HG03575 (cell line): ENCODE data around the gene CTXND1.

Experiments
- ATAC-seq: cut with Tn5 transposase; IDR thresholded peaks from one replicate; pipeline ENCODE4 v1.9.1; 2021; ENCODE audit not compliant: unreplicated experiment, insufficient number of reproducible peaks, low FRiP score; ENCODE audit errors: extremely low read depth

CTXND1 gene

DNA sequence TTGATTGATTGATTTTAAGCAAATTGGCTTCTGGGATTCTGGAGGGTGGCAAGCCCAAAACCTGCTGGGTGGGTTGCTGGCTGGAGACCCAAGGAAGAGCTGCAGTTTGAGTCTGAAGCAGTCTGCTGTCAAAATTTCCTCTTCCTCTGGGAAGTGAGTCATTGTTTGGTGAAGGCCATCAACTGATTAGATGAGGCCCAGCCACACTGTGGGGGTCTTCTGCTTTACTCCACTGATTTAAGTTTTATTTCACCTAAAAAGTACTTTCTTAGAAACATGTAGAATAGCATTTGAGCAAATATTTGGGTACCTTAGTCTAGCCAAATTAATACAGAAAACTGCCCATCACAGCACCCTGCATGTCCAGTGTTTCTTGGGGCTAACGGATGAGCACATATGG lies 65.4 kb downstream of the CTXND1 start:
- ATAC-seq: no peak

DNA sequence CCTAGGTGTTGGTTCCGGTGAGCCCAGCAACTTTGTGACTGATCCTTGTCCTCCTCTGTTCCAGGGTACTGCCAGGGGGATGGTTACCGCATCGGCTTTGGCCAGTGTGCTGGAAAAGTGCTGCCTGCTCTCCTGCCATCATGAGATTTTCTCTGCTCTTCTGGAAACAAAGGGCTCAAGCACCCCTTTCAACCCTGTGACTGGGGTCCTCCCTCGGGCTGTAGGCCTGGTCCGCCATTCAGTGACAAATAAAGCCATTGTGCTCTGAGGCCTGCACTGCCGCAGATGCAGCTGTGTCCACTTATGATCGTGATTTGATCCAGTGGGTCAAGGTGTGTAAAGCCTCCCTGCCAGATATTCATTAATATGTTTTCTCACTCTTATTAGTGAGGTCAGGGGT lies 65.9 kb downstream of the CTXND1 start:
- no peak for ATAC-seq

DNA sequence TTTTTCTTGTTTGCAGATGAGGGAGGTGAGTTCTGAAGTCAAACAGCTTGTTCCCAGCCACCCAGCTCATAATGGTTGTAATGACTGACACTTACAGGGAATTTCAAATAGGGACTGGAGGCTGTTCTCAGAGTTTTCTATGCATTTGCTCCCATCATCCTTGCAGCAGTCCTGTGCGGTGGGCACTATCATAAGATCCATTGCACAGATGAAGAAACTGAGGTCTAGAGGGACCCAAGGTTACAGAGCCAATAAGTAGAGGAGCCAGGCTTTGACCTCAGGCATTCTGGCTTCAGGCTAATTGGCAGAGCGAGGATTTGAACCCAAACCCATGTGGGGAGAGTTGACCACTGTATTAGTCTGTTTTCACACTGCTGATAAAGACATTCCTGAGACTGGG lies 66.9 kb downstream of the CTXND1 start:
- ATAC-seq: no peak

DNA sequence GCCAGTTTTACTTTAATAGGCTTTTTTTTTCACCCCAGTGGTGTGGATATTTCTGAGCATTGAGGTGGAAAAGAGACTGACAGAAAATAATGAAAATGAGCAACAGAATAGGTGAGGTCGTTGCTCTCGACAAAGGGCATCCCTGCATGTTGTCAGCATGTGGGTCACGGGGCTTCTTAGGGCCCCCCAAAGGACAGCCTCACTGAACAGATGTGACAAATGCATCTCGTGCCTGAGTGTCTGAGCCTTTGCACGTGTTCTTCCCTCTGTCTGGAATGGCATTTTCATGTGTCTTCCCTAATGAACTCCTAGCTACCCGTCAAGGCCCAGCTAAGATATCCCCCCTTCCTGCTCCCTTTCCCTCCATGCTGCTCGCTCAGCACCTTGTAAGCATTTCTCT lies 67.5 kb downstream of the CTXND1 start:
- ATAC-seq: no peak

DNA sequence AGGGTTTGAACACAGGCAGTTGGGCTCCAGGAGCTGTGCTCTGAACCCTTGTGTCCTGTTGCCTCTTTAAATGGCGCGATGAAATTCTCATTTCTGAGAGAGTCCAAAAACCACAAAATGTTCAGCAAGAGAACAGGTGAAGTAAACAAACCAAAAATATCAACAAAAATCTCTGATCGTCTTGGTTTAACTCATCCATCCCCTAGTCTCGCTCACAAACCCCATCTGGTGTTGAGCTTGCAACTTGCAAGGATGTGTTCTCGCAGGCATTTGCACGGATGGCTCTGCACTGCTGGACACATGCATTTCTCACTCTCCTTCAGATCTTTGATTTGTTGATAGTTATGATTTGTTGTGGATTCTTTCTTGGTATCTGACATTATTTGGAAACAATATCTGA lies 68.1 kb downstream of the CTXND1 start:
- ATAC-seq: no peak

DNA sequence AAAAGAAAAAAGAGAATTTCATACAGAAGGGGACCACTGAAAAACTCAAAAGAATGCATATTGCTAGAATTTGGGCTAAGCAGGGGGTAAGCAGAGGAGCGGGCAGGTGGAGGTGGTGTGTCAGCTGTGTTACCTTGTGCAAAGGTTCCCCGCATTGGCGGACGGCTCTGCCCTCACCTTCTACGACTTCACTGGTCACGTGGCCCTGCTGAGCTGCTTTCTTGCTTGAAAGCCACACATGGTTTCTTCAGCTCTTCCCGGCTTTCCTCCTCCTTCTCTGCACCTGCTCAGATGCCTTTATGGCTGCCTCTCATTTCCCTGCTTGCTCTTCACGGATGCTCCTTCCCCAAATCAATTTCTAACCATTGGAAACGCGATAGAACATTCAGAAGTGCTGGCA lies 68.7 kb downstream of the CTXND1 start:
- ATAC-seq: no peak

DNA sequence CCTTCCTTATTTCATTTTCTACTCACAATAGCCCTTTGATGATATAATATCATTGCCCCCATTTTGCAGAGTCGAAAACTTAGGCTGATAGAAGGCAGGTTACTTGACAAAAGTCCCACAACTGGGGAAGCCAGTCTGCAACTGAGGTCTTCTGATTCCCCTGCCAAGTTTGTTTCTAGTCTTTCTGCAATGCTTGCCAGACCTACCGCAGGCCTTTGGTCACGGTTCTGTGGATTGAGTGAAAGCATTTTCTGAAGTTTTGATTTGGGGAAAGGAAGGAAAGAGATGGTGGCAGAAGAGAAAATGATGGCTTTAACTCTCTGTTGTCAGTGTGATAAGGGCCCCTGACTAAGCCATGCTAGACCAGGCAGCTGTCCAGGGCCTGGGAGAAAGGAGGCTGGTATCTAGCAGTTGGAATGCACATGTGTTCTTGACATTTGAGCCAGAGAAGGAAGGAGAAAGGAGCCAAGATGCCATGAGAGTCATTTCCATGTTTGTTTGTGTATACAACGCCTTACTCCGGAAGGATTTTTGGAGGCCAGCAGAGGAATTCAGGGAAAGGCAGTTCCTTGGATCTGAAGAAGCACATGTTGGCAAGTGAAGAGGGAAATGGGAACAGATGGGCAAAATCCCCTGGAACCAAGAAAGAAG lies 69.3 kb downstream of the CTXND1 start:
- ATAC-seq: no peak

DNA sequence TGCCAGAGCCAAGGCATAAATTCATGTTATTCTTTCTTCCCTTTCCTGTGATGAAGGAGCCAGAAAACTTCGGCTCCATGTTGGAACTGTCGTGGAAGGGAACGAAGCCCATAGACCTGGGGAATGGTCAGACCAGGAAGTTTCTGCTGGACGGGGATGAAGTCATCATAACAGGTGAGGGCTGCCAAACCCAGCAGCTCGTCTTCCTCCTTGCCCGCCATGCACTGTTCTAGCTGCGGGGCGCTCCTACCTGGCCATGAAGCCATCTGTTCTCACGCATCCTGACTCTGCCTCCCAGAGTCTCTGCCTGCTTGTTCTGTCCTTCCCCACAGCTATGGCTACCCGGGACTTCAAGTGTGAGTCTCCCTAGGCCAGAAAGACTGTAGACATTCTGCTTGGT lies 71.0 kb downstream of the CTXND1 start:
- no peak for ATAC-seq

DNA sequence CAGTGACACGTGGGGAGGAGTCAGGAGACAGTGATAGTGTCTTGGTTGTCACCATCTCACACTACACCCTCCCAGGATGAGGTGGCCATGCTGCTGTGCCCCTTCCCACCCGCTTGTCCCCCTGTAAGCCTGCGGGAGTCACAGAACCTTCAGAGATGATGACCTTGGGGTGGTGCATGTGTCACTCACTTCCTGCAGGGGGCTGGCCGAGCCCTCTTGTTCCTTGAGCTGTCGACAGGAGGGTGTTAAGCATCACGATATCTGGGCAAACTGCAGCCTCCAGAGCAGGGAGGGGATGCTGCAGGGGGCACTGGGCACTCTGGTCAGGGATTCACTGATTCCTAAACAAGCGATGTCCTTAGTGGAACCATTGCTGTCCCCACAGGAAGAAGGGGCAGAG lies 71.5 kb downstream of the CTXND1 start:
- no peak for ATAC-seq

DNA sequence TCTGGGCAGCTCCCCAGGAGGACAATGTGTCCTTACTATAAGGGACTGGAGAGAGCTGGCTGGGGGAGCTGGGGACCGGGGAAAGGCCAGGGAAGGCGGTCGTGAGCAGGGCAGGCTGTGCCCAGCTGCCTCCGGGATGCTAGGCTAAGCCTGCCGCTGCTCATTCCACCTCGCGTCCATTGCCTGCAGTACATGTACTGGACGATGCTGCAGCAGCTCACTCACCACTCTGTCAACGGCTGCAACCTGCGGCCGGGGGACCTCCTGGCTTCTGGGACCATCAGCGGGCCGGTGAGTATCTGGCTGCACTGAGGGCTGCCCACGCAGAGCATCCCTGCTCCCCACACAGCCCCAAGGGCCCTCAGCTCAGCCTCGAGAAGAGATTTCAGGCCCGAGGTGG lies 72.1 kb downstream of the CTXND1 start:
- ATAC-seq: no peak

DNA sequence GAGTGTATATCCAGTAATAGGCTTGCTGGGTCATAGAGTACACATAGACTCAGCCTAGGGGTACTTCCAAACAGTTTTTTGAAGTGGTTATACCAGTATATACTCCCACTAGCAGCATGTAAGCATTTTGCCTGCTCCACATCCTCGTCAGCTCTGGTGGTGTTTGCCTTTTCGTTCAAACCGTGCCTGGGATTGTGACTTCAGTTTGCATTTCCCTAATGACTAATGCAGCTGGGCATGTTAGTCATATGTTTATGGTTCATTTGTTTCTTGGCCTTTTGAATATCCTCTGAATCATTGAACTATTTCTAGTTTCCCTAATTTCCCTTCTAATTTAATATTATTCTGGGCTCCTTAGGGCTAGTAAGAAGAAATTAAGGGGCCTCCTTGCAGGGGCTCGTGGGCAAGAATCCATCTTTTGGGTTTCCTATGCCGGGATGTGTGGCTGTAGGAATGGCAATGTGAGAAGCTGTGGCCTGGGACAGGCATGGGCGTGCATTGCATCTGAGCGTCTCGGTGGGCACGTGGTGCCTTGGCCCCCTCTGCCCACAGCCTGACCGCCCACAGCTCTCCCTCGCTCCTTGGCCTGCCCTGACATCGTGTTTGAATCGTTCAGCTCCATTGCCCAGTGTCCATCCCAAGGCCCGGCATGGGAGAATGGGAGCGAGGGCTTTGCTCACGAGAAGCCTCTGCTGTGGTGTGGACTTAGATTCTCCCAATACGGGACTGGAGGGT lies 72.8 kb downstream of the CTXND1 start:
- no peak for ATAC-seq

DNA sequence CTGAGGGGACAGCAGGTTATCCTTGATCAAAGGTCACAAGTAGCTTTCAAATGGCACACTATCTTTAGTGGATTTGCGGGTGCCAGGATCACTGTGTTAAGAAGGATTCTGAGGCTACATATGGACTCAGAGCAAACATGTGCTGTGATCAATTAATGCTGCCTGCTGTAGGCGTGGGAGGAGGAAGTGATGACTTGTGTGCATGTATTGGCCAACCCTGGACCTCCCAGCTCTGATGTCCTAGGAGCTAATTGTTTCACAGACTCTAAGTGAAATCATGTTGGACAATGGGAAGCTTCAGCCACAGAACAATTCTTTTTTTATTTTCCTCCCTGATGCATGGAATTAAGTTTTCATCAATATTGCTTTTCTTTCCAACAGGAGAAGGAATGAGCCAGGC lies 74.9 kb downstream of the CTXND1 start:
- ATAC-seq: no peak

DNA sequence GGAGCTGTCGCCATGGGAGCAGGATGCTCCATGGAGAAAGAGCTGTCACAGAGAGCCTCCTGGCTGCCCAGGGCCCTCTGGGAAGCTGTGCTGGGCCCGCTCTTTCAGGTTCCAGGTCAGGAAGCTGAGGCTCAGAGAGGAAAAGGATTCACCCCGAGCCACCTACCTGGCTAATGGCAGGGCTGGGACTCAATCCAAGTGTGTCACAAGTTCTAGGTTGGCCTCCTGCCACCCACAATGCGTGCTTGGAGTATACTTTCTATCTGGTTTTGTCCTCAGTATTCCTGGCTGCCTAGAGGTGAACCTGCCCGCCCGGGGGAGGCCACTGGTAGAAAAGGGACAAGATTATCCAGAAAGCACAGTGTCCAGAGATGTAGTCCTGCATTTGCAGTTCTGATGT lies 75.6 kb downstream of the CTXND1 start:
- ATAC-seq: no peak

DNA sequence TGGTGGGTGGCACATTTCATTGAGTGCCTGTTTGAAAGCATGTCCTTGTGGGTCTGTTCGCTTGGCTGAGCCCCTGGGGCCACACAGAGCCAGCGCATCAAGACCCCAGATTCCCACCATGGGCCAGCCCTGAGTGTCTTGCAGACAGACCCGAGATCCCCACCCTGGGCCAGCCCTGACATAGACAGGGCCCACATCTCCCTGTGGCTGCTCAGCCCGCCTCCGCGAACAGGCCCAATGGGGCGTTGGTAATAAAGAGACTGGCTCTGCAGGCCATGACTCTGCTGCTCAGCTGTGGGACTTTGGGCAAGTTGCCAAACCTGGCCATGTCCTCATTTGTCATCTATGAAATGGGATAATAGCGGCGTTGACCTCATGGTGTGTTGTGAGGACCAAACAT lies 76.6 kb downstream of the CTXND1 start:
- no peak for ATAC-seq

DNA sequence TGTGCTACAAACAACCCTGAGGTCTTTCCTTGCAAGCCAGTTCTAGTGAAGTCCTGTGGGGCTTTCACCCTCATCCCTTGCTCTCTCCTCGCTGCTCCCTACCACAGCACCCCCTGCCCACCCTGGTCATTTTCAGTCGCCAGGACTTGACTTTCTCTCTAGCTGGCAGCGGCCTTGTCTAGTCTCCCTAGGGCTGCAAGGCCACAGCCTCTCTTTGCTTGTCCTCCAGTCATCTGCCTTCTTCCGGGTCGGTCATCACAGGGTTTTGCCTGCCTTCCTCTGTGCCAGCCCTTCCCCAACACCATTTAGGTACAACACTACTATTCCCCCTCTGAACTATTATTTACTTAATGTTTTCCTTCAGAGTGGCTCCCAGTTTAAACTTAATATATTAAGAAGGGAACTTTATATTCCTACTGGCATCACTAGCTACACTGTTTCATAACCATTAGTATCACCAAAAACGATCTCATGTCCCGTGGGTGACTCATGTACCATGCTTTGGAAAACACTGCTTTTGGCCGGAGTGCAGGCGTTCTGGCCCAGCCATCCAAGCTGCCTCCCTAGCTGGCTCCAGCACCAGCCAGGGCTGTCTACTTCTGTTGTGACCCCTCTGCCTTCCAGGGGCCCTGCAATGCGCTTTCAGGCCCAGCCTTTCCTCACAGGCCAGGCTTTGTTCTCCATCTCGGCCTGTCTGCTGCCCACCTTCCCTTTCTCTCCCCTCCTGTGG lies 77.8 kb downstream of the CTXND1 start:
- no peak for ATAC-seq

DNA sequence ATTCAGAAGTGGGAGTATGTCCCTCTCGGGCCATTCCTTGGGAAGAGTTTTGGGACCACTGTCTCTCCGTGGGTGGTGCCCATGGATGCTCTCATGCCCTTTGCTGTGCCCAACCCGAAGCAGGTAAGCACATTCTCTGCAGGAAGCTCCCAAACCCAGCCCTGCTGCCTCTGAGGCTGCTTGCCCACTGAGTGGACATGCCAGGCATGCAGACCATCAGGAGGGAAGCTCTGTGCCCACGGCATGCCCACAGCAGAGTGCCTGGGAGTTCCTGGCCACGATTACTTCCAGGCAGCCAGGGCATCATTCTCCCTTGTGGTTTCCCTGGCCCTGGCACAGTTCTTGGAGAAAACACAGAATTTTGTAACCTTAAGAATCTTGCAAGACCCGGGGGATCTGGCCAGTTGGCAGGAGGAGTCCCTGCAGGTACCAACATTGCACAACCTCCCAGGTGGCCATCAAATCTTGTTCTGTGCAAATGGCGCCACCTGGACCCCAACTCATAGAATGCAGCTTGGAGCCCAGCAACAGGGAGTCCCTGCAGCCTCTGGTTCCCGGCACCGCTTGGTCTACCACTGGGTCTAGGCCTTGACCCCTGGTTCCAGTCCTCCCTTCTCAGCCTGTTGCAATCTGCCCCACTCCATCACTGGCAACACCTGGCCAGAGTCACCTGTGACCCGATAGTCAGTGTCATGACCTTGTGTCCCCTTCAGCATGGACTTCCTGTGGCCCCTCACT lies 78.8 kb downstream of the CTXND1 start:
- ATAC-seq: no peak

DNA sequence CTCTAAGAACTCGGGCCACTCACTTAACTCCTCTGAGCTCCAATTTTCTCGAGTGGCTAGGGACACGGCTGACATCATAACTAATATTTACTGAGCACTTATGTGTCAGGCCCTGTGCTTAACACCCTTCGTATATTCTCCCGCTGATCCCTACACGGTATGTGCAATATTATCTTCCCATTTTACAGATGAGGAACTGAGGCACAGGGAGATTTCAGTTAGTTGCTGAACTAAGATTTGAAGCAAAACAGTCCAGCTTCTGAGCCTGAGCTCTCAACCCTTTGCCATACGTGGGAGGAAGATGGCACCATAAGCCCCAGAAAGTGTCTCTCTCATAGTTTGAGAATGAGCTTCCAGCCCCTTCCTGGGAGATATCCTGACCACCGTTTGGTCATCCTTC lies 79.6 kb downstream of the CTXND1 start:
- ATAC-seq: no peak

DNA sequence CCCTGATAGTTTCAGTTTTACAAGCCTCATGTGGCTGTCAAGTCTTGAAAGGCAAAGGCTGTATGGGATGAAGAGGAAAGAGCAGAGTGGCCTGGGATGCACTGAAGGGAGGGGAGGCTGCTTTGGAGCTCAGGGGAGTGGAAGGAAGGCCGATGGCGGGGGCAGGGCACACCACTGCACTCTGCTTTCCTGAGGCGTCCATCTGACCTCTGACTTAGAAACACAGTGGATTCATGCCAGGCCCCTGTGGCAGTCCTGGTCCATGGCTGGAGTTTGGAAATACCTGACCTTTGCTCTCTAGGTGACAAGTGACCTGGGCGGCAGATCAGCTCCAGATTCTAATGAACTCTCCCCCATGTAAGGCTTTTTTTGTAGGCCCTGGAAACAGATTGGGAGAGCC lies 80.2 kb downstream of the CTXND1 start:
- ATAC-seq: no peak

DNA sequence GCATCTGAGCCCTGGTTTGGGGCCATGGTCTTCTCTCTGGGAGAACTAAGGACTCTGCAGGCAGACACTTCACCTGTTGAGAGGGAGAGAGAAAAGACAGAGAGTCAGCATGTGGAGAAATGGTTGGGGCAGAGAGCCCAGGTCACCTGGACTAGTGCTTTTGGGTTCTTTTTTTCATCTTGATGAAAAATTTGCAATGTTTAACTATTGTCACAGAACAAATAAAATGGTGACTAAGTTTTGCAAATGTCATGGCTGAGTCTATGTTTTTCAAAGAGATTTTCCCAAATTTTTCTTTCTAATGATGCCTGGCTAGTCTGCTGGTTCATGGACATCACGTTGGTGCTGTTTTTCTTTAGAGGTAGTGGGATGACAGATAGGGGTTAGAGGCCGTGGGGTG lies 81.4 kb downstream of the CTXND1 start:
- ATAC-seq: no peak
